Ovary (tissue), 3 donors: ENCODE results near the gene GZMB.
"Not testable (repeated sequence)": the region's sequence is repeated elsewhere in the genome, so short reads cannot be mapped to it uniquely, and the experiment has no call there.

Experiments
- EP300 ChIP-seq: sonication (generic); formaldehyde crosslinking; IDR thresholded peaks from one replicate; pipeline ENCODE4 v1.6.1; 2017; ENCODE audit warnings: antibody characterized with exemption
- POLR2A ChIP-seq: fragments of 450-650 bp; IDR thresholded peaks from one replicate; pipeline ENCODE4 v1.6.1; 2017; ENCODE audit warnings: antibody characterized with exemption, mild to moderate bottlenecking, moderate library complexity
- TF ChIP-seq, protein P1 (sequence below), 3 donors: fragments of 450-650 bp in 2 of 3; fragments of 200-600 bp in 1 of 3; IDR thresholded peaks; one replicate each; pipeline versions ENCODE4 v1.5.1 to v1.8.0; 2016 to 2022; ENCODE audit warnings: antibody characterized with exemption in 3 of 3, mild to moderate bottlenecking in 1 of 3
- donor health status: DM: no; HTN: no; CAD: no.

DNA sequence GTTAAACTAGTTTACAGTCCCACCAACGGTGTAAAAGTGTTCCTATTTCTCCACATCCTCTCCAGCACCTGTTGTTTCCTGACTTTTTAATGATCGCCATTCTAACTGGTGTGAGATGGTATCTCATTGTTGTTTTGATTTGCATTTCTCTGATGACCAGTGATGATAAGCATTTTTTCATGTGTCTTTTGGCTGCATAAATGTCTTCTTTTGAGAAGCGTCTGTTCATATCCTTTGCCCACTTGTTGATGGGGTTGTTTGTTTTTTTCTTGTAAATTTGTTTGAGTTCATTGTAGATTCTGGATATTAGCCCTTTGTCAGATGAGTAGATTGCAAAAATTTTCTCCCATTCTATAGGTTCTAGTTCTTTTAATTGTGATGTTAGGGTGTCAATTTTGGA, 49.6 kb downstream of the GZMB start:
- TF ChIP-seq, protein P1, sequence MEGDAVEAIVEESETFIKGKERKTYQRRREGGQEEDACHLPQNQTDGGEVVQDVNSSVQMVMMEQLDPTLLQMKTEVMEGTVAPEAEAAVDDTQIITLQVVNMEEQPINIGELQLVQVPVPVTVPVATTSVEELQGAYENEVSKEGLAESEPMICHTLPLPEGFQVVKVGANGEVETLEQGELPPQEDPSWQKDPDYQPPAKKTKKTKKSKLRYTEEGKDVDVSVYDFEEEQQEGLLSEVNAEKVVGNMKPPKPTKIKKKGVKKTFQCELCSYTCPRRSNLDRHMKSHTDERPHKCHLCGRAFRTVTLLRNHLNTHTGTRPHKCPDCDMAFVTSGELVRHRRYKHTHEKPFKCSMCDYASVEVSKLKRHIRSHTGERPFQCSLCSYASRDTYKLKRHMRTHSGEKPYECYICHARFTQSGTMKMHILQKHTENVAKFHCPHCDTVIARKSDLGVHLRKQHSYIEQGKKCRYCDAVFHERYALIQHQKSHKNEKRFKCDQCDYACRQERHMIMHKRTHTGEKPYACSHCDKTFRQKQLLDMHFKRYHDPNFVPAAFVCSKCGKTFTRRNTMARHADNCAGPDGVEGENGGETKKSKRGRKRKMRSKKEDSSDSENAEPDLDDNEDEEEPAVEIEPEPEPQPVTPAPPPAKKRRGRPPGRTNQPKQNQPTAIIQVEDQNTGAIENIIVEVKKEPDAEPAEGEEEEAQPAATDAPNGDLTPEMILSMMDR (IDR thresholded peaks at IDR 0.05) = not testable (repeated sequence)
- not testable (repeated sequence) for TF ChIP-seq EP300, POLR2A
